Measurements from ENCODE around the gene ASXL3.
A peak's percentile ranks its signal among the peaks of the same experiment; 100 is the strongest.

The ASXL3 gene

GRCh38 chr18:33594799-33595198, 16.8 kb downstream of the ASXL3 start:
- H3K4me3 ChIP-seq (replicated peaks; ENCODE audit: low read depth, low read length) = no peak overlapping the region
- no peak for DNase-seq (ENCODE audit: extremely low read depth, low read depth)
- TF ChIP-seq, protein P1, sequence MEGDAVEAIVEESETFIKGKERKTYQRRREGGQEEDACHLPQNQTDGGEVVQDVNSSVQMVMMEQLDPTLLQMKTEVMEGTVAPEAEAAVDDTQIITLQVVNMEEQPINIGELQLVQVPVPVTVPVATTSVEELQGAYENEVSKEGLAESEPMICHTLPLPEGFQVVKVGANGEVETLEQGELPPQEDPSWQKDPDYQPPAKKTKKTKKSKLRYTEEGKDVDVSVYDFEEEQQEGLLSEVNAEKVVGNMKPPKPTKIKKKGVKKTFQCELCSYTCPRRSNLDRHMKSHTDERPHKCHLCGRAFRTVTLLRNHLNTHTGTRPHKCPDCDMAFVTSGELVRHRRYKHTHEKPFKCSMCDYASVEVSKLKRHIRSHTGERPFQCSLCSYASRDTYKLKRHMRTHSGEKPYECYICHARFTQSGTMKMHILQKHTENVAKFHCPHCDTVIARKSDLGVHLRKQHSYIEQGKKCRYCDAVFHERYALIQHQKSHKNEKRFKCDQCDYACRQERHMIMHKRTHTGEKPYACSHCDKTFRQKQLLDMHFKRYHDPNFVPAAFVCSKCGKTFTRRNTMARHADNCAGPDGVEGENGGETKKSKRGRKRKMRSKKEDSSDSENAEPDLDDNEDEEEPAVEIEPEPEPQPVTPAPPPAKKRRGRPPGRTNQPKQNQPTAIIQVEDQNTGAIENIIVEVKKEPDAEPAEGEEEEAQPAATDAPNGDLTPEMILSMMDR (IDR thresholded peaks at IDR 0.05; ENCODE audit: low read depth, low read length, missing control alignments) = no peak

- TF ChIP-seq, protein P1 (IDR thresholded peaks at IDR 0.05; ENCODE audit: low read depth, low read length, missing control alignments) = no peak
- DNase-seq (ENCODE audit: extremely low read depth, low read depth) = no peak
- no peak overlapping the region for H3K4me3 ChIP-seq (replicated peaks; ENCODE audit: low read depth, low read length)
Measured at GRCh38 chr18:33596178-33596854, 18.3 kb downstream of the ASXL3 start.

- H3K4me3 ChIP-seq (replicated peaks; ENCODE audit: low read depth, low read length) = no peak overlapping the region
- DNase-seq (ENCODE audit: extremely low read depth, low read depth) = no peak
- TF ChIP-seq, protein P1 (IDR thresholded peaks at IDR 0.05; ENCODE audit: low read depth, low read length, missing control alignments) = no peak
Measured at GRCh38 chr18:33600846-33601245, 22.8 kb downstream of the ASXL3 start.

GRCh38 chr18:33603454-33603853, 25.4 kb downstream of the ASXL3 start:
- TF ChIP-seq, protein P1 (IDR thresholded peaks at IDR 0.05; ENCODE audit: low read depth, low read length, missing control alignments) = no peak
- no peak for DNase-seq (ENCODE audit: extremely low read depth, low read depth)
- no peak overlapping the region for H3K4me3 ChIP-seq (replicated peaks; ENCODE audit: low read depth, low read length)

DNA sequence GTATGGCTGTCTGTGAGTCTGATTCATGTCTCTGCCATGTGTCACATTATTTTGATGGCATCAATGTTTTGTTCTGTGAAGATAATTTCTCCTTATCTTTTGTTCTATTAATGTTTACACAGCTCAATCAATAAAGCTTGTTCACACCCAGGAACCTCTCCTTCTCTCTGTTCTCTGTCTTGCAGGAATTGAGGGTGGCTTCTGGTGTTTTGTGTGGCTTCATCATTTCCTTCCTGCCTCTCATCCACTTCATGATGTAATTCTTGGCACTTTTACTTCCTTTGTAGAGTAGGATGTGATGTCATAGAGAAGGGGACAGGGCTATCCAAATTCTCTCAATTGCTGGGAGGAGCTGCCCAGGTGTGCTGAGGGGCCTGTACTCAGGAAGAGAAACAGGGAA, 27.2 kb downstream of the ASXL3 start:
- H3K4me3 ChIP-seq (replicated peaks; ENCODE audit: low read depth, low read length) = no peak overlapping the region
- DNase-seq (ENCODE audit: extremely low read depth, low read depth) = no peak
- TF ChIP-seq, protein P1 (IDR thresholded peaks at IDR 0.05; ENCODE audit: low read depth, low read length, missing control alignments) = no peak

DNA sequence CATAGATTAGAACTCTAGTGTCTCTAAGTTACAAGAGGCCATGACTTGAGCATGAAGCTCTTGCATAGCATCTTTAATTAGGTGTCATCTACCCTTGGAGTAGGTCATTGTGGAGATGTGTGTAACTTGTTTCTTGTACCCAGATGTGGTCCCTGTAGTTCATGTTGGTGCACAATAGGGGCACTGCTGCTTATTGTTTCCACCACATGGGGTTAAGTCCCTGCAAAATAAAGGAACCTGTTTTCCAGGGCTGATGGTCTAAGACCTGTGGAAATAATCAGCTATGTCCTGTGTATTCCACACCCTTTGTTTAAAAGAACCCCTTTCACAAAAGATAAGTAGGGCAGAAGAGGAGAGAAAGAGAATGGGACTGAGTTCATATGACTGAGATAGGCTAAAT, 28.6 kb downstream of the ASXL3 start:
- H3K4me3 ChIP-seq (replicated peaks; ENCODE audit: low read depth, low read length) = no peak overlapping the region
- TF ChIP-seq, protein P1 (IDR thresholded peaks at IDR 0.05; ENCODE audit: low read depth, low read length, missing control alignments) = peak; percentile 4
- no peak for DNase-seq (ENCODE audit: extremely low read depth, low read depth)
